VCaP (cell line): ENCODE data around the gene KNDC1.

Experiments
- H3K27ac ChIP-seq: fragments of 450-650 bp; 2 replicates; pipeline ENCODE4 v1.5.1; 2017
- TF ChIP-seq, protein P1 (sequence below): fragments of 450-650 bp; conservative IDR thresholded peaks from 2 replicates; pipeline ENCODE4 v1.5.1; 2017; ENCODE audit warnings: mild to moderate bottlenecking, moderate library complexity

KNDC1 gene

DNA sequence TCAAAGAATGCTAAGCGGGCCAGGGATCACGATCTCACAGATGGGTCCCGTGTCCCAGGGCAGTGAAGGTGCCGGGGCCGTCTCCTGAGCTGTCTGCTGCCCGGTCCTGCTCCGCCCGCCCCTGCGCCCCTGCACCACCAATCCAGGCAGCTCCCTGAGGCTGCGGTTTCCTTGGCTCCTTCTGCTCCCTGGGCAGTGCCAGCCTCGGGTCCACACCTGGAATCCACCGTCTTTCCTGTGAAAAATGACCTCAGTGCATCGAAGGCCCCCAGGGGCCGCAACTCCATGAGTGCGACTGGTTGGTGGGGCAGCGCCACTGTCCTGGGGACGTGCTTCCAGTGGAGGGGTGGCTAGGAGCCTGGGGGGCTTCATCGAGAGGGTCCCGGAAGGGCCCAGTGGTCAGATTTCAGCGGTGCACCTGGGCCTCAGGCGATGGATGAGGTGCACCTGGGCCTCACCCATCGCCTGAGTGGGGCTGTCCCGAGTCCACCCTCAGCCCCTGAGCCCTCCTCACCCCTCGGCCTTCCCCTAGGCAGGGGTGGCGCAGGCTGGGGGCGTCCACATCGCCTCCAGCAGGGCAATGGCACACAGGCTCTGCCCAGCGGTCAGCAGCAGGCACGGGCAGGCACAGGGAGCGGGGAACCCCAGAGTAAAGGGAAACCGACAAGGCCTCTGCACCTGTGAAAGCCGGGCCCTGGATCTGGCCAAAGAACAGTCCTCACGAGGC, 45.1 kb upstream of the KNDC1 start:
- H3K27ac ChIP-seq = no peak overlapping the region
- TF ChIP-seq, protein P1, sequence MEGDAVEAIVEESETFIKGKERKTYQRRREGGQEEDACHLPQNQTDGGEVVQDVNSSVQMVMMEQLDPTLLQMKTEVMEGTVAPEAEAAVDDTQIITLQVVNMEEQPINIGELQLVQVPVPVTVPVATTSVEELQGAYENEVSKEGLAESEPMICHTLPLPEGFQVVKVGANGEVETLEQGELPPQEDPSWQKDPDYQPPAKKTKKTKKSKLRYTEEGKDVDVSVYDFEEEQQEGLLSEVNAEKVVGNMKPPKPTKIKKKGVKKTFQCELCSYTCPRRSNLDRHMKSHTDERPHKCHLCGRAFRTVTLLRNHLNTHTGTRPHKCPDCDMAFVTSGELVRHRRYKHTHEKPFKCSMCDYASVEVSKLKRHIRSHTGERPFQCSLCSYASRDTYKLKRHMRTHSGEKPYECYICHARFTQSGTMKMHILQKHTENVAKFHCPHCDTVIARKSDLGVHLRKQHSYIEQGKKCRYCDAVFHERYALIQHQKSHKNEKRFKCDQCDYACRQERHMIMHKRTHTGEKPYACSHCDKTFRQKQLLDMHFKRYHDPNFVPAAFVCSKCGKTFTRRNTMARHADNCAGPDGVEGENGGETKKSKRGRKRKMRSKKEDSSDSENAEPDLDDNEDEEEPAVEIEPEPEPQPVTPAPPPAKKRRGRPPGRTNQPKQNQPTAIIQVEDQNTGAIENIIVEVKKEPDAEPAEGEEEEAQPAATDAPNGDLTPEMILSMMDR = no peak

DNA sequence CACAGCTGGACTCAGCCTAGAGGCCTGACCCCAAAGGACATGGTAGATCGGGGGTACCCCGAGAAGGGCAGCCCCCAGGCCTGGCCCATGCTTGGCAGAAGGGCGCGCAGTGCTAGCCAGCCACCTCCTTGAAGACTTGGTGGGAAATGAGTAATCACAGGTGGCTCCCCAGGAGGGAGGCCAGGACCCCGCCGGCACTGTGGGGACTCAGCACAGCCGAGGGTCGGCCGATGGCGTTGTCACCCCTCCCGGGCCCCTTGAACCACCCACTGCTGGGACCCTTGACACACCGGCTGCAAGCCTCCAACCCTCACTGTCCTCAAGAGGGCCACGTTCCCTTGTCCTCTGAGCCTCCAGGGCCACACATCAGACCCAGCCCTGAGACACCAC, 44.6 kb upstream of the KNDC1 start:
- TF ChIP-seq, protein P1 = no peak
- H3K27ac ChIP-seq = no peak overlapping the region

DNA sequence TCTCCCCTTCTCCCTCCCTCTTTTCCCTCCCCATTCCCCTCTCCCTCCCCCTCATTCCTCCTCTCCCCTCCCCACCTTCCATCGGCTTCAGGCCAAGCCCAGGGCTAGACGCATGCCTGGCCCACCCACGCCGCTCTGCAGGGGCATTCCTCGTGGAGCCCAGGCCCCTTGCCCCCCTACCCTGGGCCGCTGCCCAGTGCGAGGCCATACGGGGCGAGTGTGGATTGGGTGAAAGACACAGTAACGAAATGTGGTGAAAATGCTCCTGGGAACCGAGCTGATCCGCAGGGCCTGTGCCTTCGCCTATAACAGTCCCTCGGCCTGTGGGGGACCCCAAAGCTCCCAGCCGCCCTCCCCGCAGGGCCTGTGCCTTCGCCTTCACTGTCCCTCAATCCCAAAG, 44.0 kb upstream of the KNDC1 start:
- TF ChIP-seq, protein P1 = no peak
- no peak overlapping the region for H3K27ac ChIP-seq

DNA sequence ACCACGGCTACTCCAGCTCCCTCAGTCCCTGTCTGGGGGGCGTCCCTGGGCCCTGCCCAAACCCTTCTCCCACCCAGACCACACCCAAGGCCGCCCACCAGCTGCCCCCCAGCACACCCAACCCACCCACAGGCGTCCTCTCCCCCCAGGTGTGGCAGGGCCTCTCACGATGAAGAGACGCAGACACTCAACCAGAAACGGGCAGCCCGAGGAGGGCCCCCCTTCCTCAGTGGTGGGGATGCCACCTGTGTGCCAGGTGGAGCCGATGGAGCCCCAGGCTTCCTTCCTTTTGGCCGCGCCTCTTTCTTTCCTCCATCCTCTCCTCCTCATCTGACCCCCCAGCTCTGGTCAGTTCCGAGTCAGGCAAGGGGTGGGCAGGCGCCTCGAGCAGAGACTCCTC, 43.6 kb upstream of the KNDC1 start:
- TF ChIP-seq, protein P1 = no peak
- no peak overlapping the region for H3K27ac ChIP-seq

DNA sequence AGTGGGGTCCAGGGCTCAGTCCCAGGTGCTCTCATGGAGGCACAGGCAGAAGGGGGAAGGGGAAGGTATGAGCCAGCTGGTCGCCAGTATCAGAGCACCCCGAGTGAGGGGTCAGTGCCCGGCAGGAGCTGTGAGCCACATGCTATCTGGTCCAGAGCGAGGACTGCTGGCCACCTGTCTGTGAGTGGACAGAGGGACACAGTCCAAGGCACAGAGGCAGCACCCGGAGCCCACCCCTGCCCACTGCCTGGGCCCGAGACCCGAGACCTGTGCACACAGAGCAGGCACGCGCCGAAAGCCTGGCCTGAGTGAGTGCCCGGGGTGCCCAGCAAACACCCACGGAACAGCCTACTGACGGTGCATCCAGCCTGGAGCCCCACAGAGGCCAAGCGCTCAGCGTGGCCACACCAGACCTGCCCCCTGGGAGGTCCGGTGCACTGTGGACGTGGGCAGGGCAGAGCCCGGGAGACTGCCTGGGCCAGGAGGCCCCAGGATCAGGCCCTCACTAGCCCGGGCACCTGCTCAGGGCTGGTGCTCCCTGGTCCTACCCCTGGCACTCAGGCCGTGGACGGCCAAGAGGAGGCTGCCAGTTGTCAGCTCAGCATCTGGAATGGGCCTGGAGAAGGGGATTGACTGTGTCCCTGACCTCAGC, 42.9 kb upstream of the KNDC1 start:
- H3K27ac ChIP-seq = no peak overlapping the region
- TF ChIP-seq, protein P1 = no peak

DNA sequence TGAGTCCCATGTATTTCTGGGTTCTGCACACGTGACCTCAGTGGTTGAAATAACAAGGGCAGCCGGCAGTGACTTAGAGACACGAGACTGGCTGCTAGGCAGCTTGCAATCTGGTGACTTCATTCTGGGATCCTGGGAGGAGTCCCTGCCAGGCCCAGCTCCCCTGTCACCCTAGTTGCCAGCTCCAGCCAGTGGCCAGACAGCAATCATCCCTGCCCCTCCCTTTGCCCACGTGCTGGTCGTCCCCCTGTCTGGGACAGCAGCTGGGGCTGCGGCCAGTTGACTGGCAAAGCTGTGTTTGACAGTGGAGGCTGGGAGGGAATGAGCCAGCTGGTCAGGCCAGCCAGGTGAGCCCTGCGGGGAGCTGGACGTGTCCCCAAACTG, 42.3 kb upstream of the KNDC1 start:
- TF ChIP-seq, protein P1 = no peak
- H3K27ac ChIP-seq = no peak overlapping the region

DNA sequence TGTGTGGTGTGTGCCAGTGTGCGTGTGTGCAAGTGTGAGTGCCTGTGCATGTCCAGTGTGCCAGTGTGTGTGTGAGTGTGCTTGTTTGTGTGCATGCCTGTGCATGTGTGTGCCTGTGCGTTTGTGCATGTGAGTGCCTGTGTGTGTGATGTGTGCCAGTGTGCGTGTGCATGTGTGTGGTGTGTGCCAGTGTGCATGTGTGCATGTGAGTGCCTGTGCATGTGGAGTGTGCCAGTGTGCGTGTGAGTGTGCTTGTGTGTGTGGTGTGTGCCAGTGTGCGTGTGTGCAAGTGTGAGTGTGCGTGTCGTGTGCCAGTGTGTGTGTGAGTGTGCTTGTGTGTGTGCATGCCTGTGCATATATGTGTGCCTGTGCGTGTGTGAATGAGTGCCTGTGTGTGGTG, 38.5 kb upstream of the KNDC1 start:
- TF ChIP-seq, protein P1 = no peak
- H3K27ac ChIP-seq = no peak overlapping the region
